VCaP (cell line): ENCODE results near the gene TMEM259.

ENCODE experiments used
- H3K27ac ChIP-seq: fragments of 450-650 bp; 2 replicates; pipeline ENCODE4 v1.5.1; 2017
- CTCF ChIP-seq: fragments of 450-650 bp; conservative IDR thresholded peaks from 2 replicates; pipeline ENCODE4 v1.5.1; 2017; ENCODE audit warnings: mild to moderate bottlenecking, moderate library complexity

The TMEM259 gene

GRCh38 chr19:1020868-1021425, at the start of gene TMEM259:
TMEM259 (minus strand) TSS chr19:1021123; CDS start chr19:1020996, 127 bp downstream.
- H3K27ac ChIP-seq = peak within 1 kb of the TSS; percentile 87
- no peak for TF ChIP-seq CTCF

GRCh38 chr19:1070576-1070930, 49.6 kb upstream of the TMEM259 start:
- no peak for TF ChIP-seq CTCF
- H3K27ac ChIP-seq = no peak overlapping the region

GRCh38 chr19:1069009-1069779, 48.3 kb upstream of the TMEM259 start:
- no peak overlapping the region for H3K27ac ChIP-seq
- no peak for TF ChIP-seq CTCF

- H3K27ac ChIP-seq = no peak overlapping the region
- TF ChIP-seq CTCF = no peak
Measured at GRCh38 chr19:1068009-1069001, 47.4 kb upstream of the TMEM259 start.

- no peak overlapping the region; the same call in 1 of the 2 replicates for H3K27ac ChIP-seq
- no peak for TF ChIP-seq CTCF
Measured at GRCh38 chr19:1067341-1067957, 46.5 kb upstream of the TMEM259 start.

GRCh38 chr19:1066748-1067340, 45.9 kb upstream of the TMEM259 start, which contains the start of gene ARHGAP45:
ARHGAP45 (plus strand) TSS chr19:1067167; CDS start chr19:1067406, 239 bp downstream.
- H3K27ac ChIP-seq = no peak within 1 kb of the TSS; the same call in 1 of the 2 replicates
- TF ChIP-seq CTCF = no peak
